VCaP (cell line): Measurements from ENCODE around the gene NOX4.

Experiments used
- H3K27ac ChIP-seq: fragments of 450-650 bp; 2 replicates; pipeline ENCODE4 v1.5.1; 2017
- TF ChIP-seq, protein P1 (sequence below): fragments of 450-650 bp; conservative IDR thresholded peaks from 2 replicates; pipeline ENCODE4 v1.5.1; 2017; ENCODE audit warnings: mild to moderate bottlenecking, moderate library complexity

Gene NOX4

GRCh38 chr11:89521294-89521693 is 30.1 kb upstream of the NOX4 start:
- H3K27ac ChIP-seq, result no peak overlapping the region
- TF ChIP-seq, protein P1, sequence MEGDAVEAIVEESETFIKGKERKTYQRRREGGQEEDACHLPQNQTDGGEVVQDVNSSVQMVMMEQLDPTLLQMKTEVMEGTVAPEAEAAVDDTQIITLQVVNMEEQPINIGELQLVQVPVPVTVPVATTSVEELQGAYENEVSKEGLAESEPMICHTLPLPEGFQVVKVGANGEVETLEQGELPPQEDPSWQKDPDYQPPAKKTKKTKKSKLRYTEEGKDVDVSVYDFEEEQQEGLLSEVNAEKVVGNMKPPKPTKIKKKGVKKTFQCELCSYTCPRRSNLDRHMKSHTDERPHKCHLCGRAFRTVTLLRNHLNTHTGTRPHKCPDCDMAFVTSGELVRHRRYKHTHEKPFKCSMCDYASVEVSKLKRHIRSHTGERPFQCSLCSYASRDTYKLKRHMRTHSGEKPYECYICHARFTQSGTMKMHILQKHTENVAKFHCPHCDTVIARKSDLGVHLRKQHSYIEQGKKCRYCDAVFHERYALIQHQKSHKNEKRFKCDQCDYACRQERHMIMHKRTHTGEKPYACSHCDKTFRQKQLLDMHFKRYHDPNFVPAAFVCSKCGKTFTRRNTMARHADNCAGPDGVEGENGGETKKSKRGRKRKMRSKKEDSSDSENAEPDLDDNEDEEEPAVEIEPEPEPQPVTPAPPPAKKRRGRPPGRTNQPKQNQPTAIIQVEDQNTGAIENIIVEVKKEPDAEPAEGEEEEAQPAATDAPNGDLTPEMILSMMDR, result no peak

- no peak overlapping the region for H3K27ac ChIP-seq
- TF ChIP-seq, protein P1, result no peak
Observed at GRCh38 chr11:89516496-89516895, 25.3 kb upstream of the NOX4 start.

- TF ChIP-seq, protein P1, result no peak
- H3K27ac ChIP-seq, result no peak overlapping the region
Observed at GRCh38 chr11:89508544-89508943, 17.4 kb upstream of the NOX4 start.

GRCh38 chr11:89504270-89504669 is 13.1 kb upstream of the NOX4 start:
- TF ChIP-seq, protein P1, result no peak
- no peak overlapping the region for H3K27ac ChIP-seq

- H3K27ac ChIP-seq, result no peak overlapping the region
- TF ChIP-seq, protein P1, result no peak
Observed at GRCh38 chr11:89503422-89503821, 12.2 kb upstream of the NOX4 start.

DNA sequence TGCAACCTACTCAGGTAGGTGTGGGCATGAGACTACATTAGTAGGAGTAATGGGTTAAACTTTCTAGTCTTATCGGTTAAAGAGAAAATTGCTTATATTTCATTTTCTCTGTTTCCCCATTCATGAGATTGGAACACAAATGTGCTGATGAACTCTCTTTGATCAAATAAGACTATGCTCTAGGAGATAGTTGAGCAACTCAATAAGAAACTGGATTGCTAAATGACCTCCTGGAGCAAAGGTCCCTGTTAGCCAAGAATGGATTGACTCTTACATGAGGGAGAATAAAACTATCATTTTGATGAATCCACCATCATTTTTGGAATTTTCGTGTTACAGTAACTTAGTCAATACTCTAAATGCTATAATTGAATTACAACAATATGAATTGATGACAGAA is 11.1 kb upstream of the NOX4 start:
- no peak overlapping the region for H3K27ac ChIP-seq

GRCh38 chr11:89500336-89500735 is 9.2 kb upstream of the NOX4 start:
- TF ChIP-seq, protein P1, result no peak

More for the DNA sequence above, 11.1 kb upstream of the NOX4 start:
- TF ChIP-seq, protein P1, result no peak

More at GRCh38 chr11:89500336-89500735, 9.2 kb upstream of the NOX4 start:
- no peak overlapping the region for H3K27ac ChIP-seq
